Ovary (tissue), 9 donors: ENCODE results near the gene DES. TPM values are rescaled to one million over a fixed set of nuclear protein-coding genes. Genes with fewer than 3 reads are reported as not detected.
A peak's percentile ranks its signal among the peaks of the same experiment; 100 is the strongest.

ENCODE experiments used
- DNase-seq, 5 donors: peaks; one replicate each; pipeline ENCODE4 v3.0.0-alpha.2; 2019 to 2020
- H3K27ac ChIP-seq, 2 donors: fragments of 200-600 bp; one replicate each; pipeline versions ENCODE4 v1.5.1 to v1.8.0; 2019 to 2022
- H3K27me3 ChIP-seq: fragments of 200-600 bp; one replicate; pipeline ENCODE4 v1.8.0; 2022
- H3K36me3 ChIP-seq: fragments of 200-600 bp; sonication (generic); one replicate; pipeline ENCODE4 v1.5.1; 2019
- H3K4me1 ChIP-seq: one replicate; pipeline ENCODE4 v1.8.1; 2013; ENCODE audit warnings: mild to moderate bottlenecking, moderate library complexity; ENCODE audit not compliant: insufficient read depth
- H3K4me3 ChIP-seq: fragments of 200-600 bp; sonication (generic); one replicate; pipeline ENCODE4 v1.5.1; 2017
- H3K9me3 ChIP-seq, 2 donors: fragments of 200-600 bp in 1 of 2; sonication (generic) in 1 of 2; one replicate each; pipeline versions ENCODE4 v1.5.1 to v1.8.1; 2013 to 2019; ENCODE audit warnings: mild to moderate bottlenecking in 1 of 2, moderate library complexity in 1 of 2
- CTCF ChIP-seq, 3 donors: fragments of 450-650 bp in 2 of 3; fragments of 200-600 bp in 1 of 3; IDR thresholded peaks; one replicate each; pipeline versions ENCODE4 v1.5.1 to v1.8.0; 2016 to 2022; ENCODE audit warnings: antibody characterized with exemption in 3 of 3, mild to moderate bottlenecking in 1 of 3
- EP300 ChIP-seq: sonication (generic); formaldehyde crosslinking; IDR thresholded peaks from one replicate; pipeline ENCODE4 v1.6.1; 2017; ENCODE audit warnings: antibody characterized with exemption
- POLR2A ChIP-seq: fragments of 450-650 bp; IDR thresholded peaks from one replicate; pipeline ENCODE4 v1.6.1; 2017; ENCODE audit warnings: antibody characterized with exemption, mild to moderate bottlenecking, moderate library complexity
- WGBS, 3 donors: extraction: QIAGEN DNeasy Blood & Tissue Kit in 1 of 3; methylation state at CpG; one replicate each; pipeline versions ENCODE4 v1.1.5 to v1.1.7; 2013 to 2017; 5-methylcytosine and 5-hydroxymethylcytosine counted together
- intact Hi-C, 4 donors: fragments of 100-400 bp; cut with DNase I; formaldehyde crosslinking; loops; one replicate each; pipeline versions ENCODE4 v1.11.0 to v1.15.1; 2022 to 2023
- polyA plus RNA-seq, 2 donors: library from polyadenylated mRNA; stranded (reverse); fragments of 200-250 nt in 1 of 2; fragments of 350-450 nt in 1 of 2; fragmentation: Illumina TruSeq in 1 of 2; extraction: RNeasy Lipid Tissue Mini Kit (QIAGEN cat#74804) in 1 of 2; gene quantifications; one replicate each; pipeline ENCODE4 v1.2.3, GENCODE V29; 2013 to 2014
- total RNA-seq, 7 donors: library from RNA; depleted of rRNA in 2 of 7; stranded (reverse); fragments of >200 nt in 2 of 7; fragmentation: NEBNext Ultra II Directional in 3 of 7; extraction: Animal tissue kit (Norgen Biotek cat#: 25700) in 3 of 7; gene quantifications; one replicate each; pipeline versions ENCODE4 v1.1.0 to v1.2.4, GENCODE V29; 2016 to 2023
- donor health status: DM: no; HTN: no; CAD: no; lungs with moderate emphysema.
- donor health status: DM: no; HTN: no; CAD: no.
- donor health status: Bipolar disorder and iron deficiency.
- donor health status: DM: yes; HTN: yes; CAD: no.
- donor health status: DM: no; HTN: no; CAD: no.
- donor health status: DM: yes; HTN: yes; CAD: no.

DES gene
- total and polyA plus RNA-seq, 9 donors, result 86.5 to 1,061 (median 184) TPM

GRCh38 chr2:219380926-219381325, 37.3 kb upstream of the DES start:
- H3K4me3 ChIP-seq, result no peak overlapping the region
- no peak for DNase-seq
- H3K9me3 ChIP-seq, result no peaks in the 10 kb centered on the region
- intact Hi-C loops, result loop anchor here in 1 of 4 donors (10.0 kb wide), 1 partner anchor 216 kb away; the partner anchor contains the start of gene NHEJ1
- no peaks in the 10 kb centered on the region for H3K27me3 ChIP-seq
- H3K27ac ChIP-seq, result no peak overlapping the region
- TF ChIP-seq POLR2A (no peak), CTCF (IDR thresholded peaks at IDR 0.05) (no peak), EP300 (no peak)
- H3K4me1 ChIP-seq, result no peaks in the 10 kb centered on the region
- H3K36me3 ChIP-seq, result no peaks in the 10 kb centered on the region

- intact Hi-C loops, result loop anchor here in 1 of 4 donors (10.0 kb wide), 1 partner anchor 217 kb away; the partner anchor contains the start of gene NHEJ1
- Histone ChIP-seq H3K27me3 (no peaks in the 10 kb centered on the region), H3K4me3 (no peak overlapping the region), H3K9me3 (no peaks in the 10 kb centered on the region), H3K36me3 (no peaks in the 10 kb centered on the region), H3K4me1 (peaks cover under 1% of the 10 kb centered on the region), H3K27ac (no peak overlapping the region)
- 83 to 86% (median 84%) methylated on average over 9 of the region's 9 CpGs for WGBS, 3 donors
- DNase-seq, result no peak
- TF ChIP-seq CTCF (IDR thresholded peaks at IDR 0.05) (no peak), POLR2A (no peak), EP300 (no peak)
Measured at GRCh38 chr2:219381448-219381847, 36.7 kb upstream of the DES start.

- intact Hi-C loops, result loop anchor here in 1 of 4 donors (10.0 kb wide), 1 partner anchor 219 kb away; the partner anchor contains the start of gene NHEJ1
- no peaks in the 10 kb centered on the region for H3K9me3 ChIP-seq
- TF ChIP-seq POLR2A (no peak), EP300 (no peak), CTCF (IDR thresholded peaks at IDR 0.05) (no peak)
- no peaks in the 10 kb centered on the region for H3K36me3 ChIP-seq
- 84 to 87% (median 86%) methylated on average over 15 of the region's 15 CpGs for WGBS, 3 donors
- H3K4me3 ChIP-seq, result no peak overlapping the region
- H3K27ac ChIP-seq, result no peak overlapping the region
- H3K4me1 ChIP-seq, result peaks cover 6% of the 10 kb centered on the region
- no peak for DNase-seq
- H3K27me3 ChIP-seq, result no peaks in the 10 kb centered on the region
Measured at GRCh38 chr2:219384083-219384713, 34.0 kb upstream of the DES start.

- no peak for TF ChIP-seq EP300
- Histone ChIP-seq H3K27me3 (no peaks in the 10 kb centered on the region), H3K27ac (no peak overlapping the region)
Measured at GRCh38 chr2:219384859-219385258, 33.3 kb upstream of the DES start.

GRCh38 chr2:219385958-219386520, 32.1 kb upstream of the DES start:
- intact Hi-C loops, result loop anchor here in 2 of 4 donors (5.0 to 10.0 kb wide), 3 partner anchors 109 to 224 kb away; partner anchors contain the start of genes NHEJ1 (in 2 of the 2) and DNAJB2 (in 1 of the 2)
- no peak for TF ChIP-seq EP300
- no peak for TF ChIP-seq CTCF (IDR thresholded peaks at IDR 0.05)
- no peak for TF ChIP-seq POLR2A
- Histone ChIP-seq H3K4me1 (peaks cover 6% of the 10 kb centered on the region), H3K4me3 (no peak overlapping the region), H3K36me3 (no peaks in the 10 kb centered on the region), H3K9me3 (no peaks in the 10 kb centered on the region), H3K27me3 (no peaks in the 10 kb centered on the region), H3K27ac (no peak overlapping the region)
- 89 to 92% (median 91%) methylated on average over 19 of the region's 19 CpGs for WGBS, 3 donors
- DNase-seq, result peak in 4 of 5 donors; percentile 31 to 58 (median 56)

More at GRCh38 chr2:219384859-219385258, 33.3 kb upstream of the DES start:
- Histone ChIP-seq H3K9me3 (no peaks in the 10 kb centered on the region), H3K36me3 (no peaks in the 10 kb centered on the region), H3K4me3 (no peak overlapping the region), H3K4me1 (peaks cover 6% of the 10 kb centered on the region)
- intact Hi-C loops, result loop anchor here in 2 of 4 donors (5.0 to 10.0 kb wide), 3 partner anchors 108 to 223 kb away; partner anchors contain the start of genes NHEJ1 (in 2 of the 2) and DNAJB2 (in 1 of the 2)
- DNase-seq, result no peak
- 49 to 61% (median 57%) methylated on average over 2 of the region's 2 CpGs for WGBS, 3 donors
